MG63 (cell line): ENCODE measurements around the gene SLC19A1. TPM values are rescaled to one million over a fixed set of nuclear protein-coding genes. Genes with fewer than 3 reads are reported as not detected.

Source experiments
- DNase-seq: peaks from one replicate; pipeline ENCODE4 v3.0.0-alpha.2; 2020
- H3K27me3 ChIP-seq: fragments of 250-450 bp; sonication (Bioruptor Pico); 2 replicates; pipeline ENCODE4 v1.5.1; 2020; ENCODE audit warnings: mild to moderate bottlenecking, moderate library complexity
- H3K36me3 ChIP-seq: fragments of 250-450 bp; sonication (Bioruptor Pico); 2 replicates; pipeline ENCODE4 v1.5.1; 2020; ENCODE audit warnings: mild to moderate bottlenecking, moderate library complexity
- H3K4me3 ChIP-seq: fragments of 250-450 bp; sonication (Bioruptor Pico); 2 replicates; pipeline ENCODE4 v1.5.1; 2020; ENCODE audit warnings: mild to moderate bottlenecking, moderate library complexity
- H3K9me3 ChIP-seq: fragments of 250-450 bp; sonication (Bioruptor Pico); 2 replicates; pipeline ENCODE4 v1.5.1; 2020; ENCODE audit warnings: mild to moderate bottlenecking, moderate library complexity
- total RNA-seq: library from RNA; depleted of rRNA; stranded (reverse); fragments of >200 nt; shearing (Covaris generic); gene quantifications from 2 replicates; pipeline ENCODE4 v1.2.3, GENCODE V29; 2014; ENCODE audit warnings: low replicate concordance

Gene SLC19A1
- total RNA-seq, 1 experiment from 2014 or later: 26.7 TPM

- H3K36me3 ChIP-seq: no peaks in the 10 kb centered on the region
- no peak for DNase-seq
- H3K4me3 ChIP-seq: no peak overlapping the region
- no peaks in the 10 kb centered on the region for H3K27me3 ChIP-seq
- H3K9me3 ChIP-seq: no peaks in the 10 kb centered on the region
Measured at GRCh38 chr21:45490049-45490731, 52.0 kb downstream of the SLC19A1 start.

DNA sequence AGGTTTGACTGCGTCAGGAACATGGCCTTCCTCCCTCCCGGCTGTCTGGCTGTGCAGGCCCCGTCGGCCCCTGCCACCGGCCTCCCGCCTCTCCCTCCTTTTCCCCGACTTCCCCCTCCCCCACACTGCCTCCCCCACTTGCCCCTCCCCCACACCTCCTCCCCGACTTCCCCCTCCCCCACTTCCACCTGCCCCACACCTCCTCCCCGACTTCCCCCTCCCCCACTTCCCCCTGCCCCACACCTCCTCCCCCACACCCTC lies 52.6 kb downstream of the SLC19A1 start:
- Histone ChIP-seq H3K27me3 (no peaks in the 10 kb centered on the region), H3K4me3 (no peak overlapping the region), H3K36me3 (no peaks in the 10 kb centered on the region; the same call in 1 of the 2 replicates), H3K9me3 (no peaks in the 10 kb centered on the region)
- no peak for DNase-seq

- Histone ChIP-seq H3K27me3 (no peaks in the 10 kb centered on the region), H3K4me3 (no peak overlapping the region), H3K36me3 (no peaks in the 10 kb centered on the region; the same call in 1 of the 2 replicates), H3K9me3 (no peaks in the 10 kb centered on the region)
- no peak for DNase-seq
Measured at GRCh38 chr21:45488931-45489721, 53.1 kb downstream of the SLC19A1 start.

DNA sequence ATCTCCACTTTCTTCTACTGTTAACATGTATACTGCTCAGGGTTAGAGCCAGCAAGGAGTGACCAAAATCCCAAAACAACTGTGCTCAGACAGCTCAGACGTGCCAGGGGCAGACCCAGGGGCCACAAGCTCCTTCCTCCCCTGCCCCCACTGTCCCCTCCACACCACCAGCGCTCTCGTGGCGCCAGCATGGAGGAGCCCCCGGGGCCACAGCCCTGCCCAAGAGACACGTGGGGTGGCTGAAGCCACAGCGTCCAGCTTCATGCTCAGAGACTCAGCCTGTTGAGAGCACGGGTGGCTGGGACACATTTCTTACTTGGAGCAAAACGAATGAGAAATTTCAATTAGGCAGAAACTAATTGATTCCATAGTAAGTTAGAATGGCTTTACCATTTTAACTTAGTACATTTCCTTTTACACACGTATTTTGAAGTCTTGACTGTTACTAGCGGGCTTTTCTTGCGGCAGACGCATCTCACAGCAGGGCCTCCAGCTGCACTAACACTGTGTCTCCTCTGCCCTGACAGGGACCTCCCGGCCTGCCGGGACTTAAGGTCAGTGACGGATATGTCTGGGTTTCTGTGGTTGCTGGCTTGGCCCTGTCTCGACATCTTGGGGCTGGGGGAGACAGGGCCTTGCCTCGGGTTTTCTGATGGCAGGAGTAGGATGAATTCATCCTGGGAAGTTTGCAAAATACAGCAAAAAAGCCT lies 54.2 kb downstream of the SLC19A1 start:
- H3K36me3 ChIP-seq: no peaks in the 10 kb centered on the region; the same call in 1 of the 2 replicates
- no peaks in the 10 kb centered on the region for H3K27me3 ChIP-seq
- DNase-seq: no peak
- no peaks in the 10 kb centered on the region for H3K9me3 ChIP-seq
- no peak overlapping the region for H3K4me3 ChIP-seq

DNA sequence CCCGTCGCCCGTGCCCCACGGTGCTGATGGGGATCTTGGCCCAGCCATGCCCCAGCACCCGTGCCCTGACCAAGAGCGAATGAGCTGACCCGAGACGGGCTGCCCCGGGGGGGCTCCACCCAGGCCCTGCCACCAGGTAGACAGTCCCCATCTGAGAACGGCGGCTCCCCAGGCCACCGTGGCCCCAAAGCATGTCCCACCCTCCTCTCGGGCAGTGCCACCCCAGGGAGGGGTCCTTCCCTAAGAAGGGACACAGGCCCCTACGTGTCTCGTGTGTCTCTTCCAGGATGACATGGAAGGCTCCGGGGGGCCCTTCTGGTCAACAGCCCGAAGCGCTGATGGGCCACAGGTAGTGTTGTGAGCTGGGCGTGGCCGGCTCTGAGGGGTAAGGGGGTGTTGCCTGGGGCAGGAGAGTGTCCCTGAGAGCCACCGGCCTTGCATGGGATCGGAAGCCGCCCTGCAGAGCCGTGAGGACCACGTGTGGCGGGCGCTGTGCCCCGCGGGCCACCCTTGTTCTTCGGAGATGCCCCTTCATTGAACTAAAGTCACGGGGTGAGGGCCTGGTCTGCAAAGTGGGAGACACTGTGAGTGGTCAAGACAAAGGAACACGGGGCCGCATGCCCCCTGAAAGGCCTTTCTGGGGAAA lies 55.0 kb downstream of the SLC19A1 start:
- no peaks in the 10 kb centered on the region for H3K9me3 ChIP-seq
- H3K36me3 ChIP-seq: no peaks in the 10 kb centered on the region; the same call in 1 of the 2 replicates

GRCh38 chr21:45486443-45487160 lies 55.6 kb downstream of the SLC19A1 start:
- DNase-seq: no peak
- Histone ChIP-seq H3K9me3 (no peaks in the 10 kb centered on the region), H3K4me3 (no peak overlapping the region), H3K27me3 (no peaks in the 10 kb centered on the region), H3K36me3 (no peaks in the 10 kb centered on the region; the same call in 1 of the 2 replicates)

More for the DNA sequence above, 55.0 kb downstream of the SLC19A1 start:
- no peak for DNase-seq
- H3K4me3 ChIP-seq: no peak overlapping the region
- H3K27me3 ChIP-seq: no peaks in the 10 kb centered on the region

GRCh38 chr21:45485686-45486442 lies 56.4 kb downstream of the SLC19A1 start:
- Histone ChIP-seq H3K36me3 (no peaks in the 10 kb centered on the region; the same call in 1 of the 2 replicates), H3K9me3 (no peaks in the 10 kb centered on the region), H3K4me3 (no peak overlapping the region), H3K27me3 (no peaks in the 10 kb centered on the region)
- no peak for DNase-seq

DNA sequence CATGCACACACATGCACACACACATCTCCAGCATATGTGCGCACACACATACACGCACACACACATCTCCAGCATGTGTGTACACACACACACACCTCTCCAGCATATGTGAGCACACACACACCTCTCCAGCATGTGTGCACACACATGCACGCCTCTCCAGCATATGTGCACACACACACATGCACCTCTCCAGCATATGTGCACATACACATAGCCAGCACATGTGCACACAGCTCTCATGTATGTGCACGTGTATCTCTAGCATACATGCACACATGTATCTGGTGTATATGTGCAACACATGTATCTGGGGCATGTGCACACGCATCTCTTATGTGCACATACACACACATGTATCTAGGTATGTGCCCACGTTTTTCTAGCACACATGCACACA lies 57.9 kb downstream of the SLC19A1 start:
- Histone ChIP-seq H3K9me3 (no peaks in the 10 kb centered on the region), H3K36me3 (no peaks in the 10 kb centered on the region; the same call in 1 of the 2 replicates)
- DNase-seq: no peak

DNA sequence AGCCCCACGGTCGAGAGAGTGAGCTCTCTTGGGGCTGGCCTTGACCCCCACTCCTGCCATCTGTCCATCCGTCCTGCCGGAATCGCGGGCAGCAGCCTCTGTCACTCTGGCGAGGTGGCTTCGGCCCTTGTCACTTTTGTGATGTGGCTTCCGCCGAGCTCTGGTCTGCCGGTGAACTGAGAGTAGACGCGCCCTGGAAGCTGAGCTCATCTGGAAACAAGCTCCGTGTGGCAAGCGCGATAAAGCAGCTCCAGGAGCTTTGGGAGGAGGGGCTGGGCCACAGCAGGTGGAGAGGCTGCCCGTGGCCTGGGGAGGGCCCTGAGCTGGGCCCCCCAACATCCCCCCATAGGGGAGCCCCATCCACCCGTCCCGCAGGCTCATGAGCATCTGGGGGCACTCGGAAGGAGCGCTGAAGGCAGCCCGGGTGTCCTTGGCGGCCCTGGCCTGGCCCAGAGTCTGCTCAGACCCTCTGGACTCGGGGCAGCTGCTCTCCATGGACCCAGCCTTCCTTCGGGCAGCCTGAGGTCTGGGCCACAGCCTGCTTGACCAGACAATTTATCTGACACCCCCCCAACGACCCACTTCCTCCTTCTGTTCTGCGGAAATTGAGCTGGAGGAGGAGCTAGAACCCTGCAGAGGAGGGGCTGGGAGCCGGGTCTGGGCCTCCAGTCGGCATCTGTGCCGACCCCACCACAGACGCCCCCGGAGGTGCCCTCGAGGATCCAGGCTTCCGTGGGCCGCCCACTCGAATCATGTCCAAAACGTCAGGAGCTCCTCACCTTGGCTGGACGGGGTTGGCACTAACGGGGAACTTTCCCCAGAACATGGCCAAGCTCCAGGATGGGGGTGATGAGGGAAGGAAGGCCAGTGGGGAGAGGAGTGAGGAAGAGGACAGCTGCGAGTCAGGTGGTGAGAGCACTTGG lies 59.1 kb downstream of the SLC19A1 start:
- no peaks in the 10 kb centered on the region for H3K27me3 ChIP-seq
- H3K36me3 ChIP-seq: no peaks in the 10 kb centered on the region; the same call in 1 of the 2 replicates
- no peak for DNase-seq
- no peaks in the 10 kb centered on the region for H3K9me3 ChIP-seq
- no peak overlapping the region for H3K4me3 ChIP-seq

More for the DNA sequence above, 57.9 kb downstream of the SLC19A1 start:
- no peak overlapping the region for H3K4me3 ChIP-seq
- no peaks in the 10 kb centered on the region for H3K27me3 ChIP-seq

- no peaks in the 10 kb centered on the region for H3K27me3 ChIP-seq
- H3K4me3 ChIP-seq: no peak overlapping the region
- no peak for DNase-seq
- no peaks in the 10 kb centered on the region; the same call in 1 of the 2 replicates for H3K36me3 ChIP-seq
- no peaks in the 10 kb centered on the region for H3K9me3 ChIP-seq
Measured at GRCh38 chr21:45481977-45482898, 60.0 kb downstream of the SLC19A1 start.

- Histone ChIP-seq H3K36me3 (no peaks in the 10 kb centered on the region; the same call in 1 of the 2 replicates), H3K27me3 (no peaks in the 10 kb centered on the region), H3K4me3 (no peak overlapping the region), H3K9me3 (no peaks in the 10 kb centered on the region)
- no peak for DNase-seq
Measured at GRCh38 chr21:45481566-45481965, 60.7 kb downstream of the SLC19A1 start.

GRCh38 chr21:45480701-45481500 lies 61.3 kb downstream of the SLC19A1 start:
- DNase-seq: no peak
- Histone ChIP-seq H3K4me3 (no peak overlapping the region), H3K9me3 (no peaks in the 10 kb centered on the region), H3K36me3 (no peaks in the 10 kb centered on the region; the same call in 1 of the 2 replicates), H3K27me3 (no peaks in the 10 kb centered on the region)
